NCI-H774 (cell line): ENCODE measurements around the gene IFNL3.
A peak's percentile ranks its signal among the peaks of the same experiment; 100 is the strongest.
"Not testable (repeated sequence)": the region's sequence is repeated elsewhere in the genome, so short reads cannot be mapped to it uniquely, and the experiment has no call there.

Source experiments
- DNase-seq: peaks from one replicate; lab custom pipeline; 2025; lab: John Stamatoyannopoulos, UW

IFNL3 gene

GRCh38 chr19:39253374-39254149 is 8.8 kb upstream of the IFNL3 start:
- no peak for DNase-seq

DNA sequence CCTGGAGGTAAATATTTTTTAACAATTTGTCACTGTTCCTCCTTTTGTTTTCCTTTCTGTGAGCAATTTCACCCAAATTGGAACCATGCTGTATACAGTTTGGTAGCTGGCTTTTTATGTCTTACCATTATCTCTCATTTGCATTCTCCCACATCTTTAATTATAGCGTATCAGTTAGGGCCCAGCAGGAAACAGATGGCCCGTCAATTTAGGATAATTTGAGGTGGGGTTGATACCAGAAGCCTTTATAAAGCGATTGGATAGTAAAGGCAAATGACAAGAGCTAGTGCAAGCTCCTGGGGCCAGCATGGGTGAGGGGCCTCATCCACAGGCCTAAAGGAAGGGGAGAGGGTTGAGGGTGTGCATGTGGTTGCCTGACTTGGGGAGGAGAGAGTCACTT is 7.7 kb upstream of the IFNL3 start:
- DNase-seq: no peak

GRCh38 chr19:39251846-39252245 is 7.0 kb upstream of the IFNL3 start:
- DNase-seq: no peak

- no peak for DNase-seq
Observed at GRCh38 chr19:39251081-39251480, 6.3 kb upstream of the IFNL3 start.

DNA sequence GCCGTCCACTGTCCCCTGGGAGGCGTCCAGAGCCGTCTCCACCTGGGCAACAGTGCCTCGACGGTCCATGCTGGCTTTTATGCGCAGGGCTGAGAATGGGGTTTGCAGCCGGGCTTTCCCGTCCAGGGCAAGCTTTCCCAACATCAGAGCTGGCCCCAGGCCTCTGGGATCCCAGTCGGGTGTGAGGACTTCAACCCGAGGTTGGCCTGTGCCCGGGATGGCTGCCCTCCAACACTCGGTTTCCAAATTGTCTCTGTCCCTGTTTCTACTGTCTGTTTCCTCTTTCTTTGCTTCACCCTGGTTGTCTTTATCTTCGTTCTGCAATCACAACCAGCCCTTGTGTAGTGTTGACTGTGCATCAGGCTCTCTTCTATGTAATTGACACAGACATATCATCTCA is 4.0 kb upstream of the IFNL3 start, which contains the start of gene IFNL4:
TSS of gene IFNL4 (minus strand) at position 51 of the 400 bp plus-strand sequence.
- no peak for DNase-seq

GRCh38 chr19:39247701-39248664 is 3.2 kb upstream of the IFNL3 start:
- DNase-seq: no peak

DNA sequence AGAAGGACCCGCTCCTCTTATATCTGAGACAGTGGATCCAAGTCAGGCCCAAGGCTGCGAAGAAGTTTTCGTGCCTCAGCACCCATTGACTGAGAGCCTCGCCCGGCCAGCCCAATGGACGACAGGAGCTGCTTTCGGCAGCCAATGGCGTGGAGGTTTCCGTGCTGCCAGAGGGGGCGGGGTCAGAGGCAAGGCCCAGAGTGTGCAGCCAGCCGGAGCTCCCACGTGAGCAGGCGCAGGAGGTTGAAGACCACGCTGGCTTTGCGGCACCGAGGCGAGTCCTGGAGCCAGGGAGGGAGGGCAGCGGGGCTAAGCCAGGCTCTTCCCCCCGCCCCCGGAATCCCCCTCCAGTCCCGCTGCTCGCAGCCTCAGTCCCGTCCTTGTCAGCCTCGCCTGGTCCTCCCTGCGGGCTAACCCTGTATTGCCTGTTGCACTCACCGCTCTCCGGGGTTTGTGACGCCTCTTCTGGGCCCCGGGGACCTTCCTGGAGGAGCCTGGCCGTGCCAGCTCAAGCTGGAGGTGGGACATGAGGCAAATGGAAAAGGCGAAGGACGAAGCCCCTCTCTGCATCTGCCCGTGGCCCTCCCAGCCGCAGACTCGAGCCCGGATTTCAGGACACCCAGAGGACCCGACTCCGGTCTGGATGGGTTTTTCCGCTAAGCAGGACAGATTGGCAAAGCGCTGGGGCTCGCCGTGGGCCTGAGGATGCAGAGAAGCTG is 2.3 kb upstream of the IFNL3 start:
- no peak for DNase-seq

DNA sequence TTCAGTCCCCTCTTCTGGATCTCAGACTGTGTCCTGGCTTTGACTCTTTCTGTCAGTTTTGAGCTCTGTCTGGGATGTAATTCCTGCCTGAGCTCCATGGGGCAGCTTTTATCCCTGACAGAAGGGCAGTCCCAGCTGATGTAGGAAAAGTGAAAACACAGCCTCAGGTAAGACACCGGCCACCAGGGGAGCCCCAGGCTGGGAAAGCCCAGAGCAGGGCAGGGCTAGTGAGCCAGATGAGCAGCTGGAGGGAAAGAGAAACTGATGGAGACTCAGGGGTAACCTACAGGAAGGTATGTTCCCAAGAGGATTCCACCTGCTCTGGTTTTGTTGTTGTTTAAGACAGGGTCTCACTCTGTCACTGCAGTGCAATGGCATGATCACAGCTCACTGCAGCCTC is 360 bp upstream of the IFNL3 start:
- DNase-seq: not testable (repeated sequence)

- not testable (repeated sequence) for DNase-seq
Observed at GRCh38 chr19:39243741-39244140, 1.1 kb downstream of the IFNL3 start.

DNA sequence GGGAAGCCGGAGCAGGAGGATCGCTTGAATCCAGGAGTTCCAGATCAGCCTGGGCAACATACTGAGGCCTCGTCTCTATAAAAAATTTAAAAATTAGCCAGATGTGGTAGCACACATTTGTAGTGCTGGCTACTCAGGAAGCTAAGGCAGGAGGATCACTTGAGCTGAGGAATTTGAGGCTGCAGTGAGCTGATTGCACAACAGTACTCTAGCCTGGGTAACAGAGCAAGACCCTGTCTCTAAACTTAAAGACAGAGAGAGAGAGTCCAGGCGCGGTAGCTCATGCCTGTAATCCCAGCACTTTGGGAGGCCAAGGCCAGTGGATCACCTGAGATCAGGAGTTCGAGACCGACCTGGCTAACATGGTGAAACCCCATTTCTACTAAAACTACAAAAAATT is 4.4 kb downstream of the IFNL3 start:
- DNase-seq: no peak

- no peak for DNase-seq
Observed at GRCh38 chr19:39238944-39239343, 5.9 kb downstream of the IFNL3 start.

GRCh38 chr19:39238209-39238608 is 6.6 kb downstream of the IFNL3 start:
- DNase-seq: no peak

- peak; percentile 32 for DNase-seq
Observed at GRCh38 chr19:39237200-39238184, 7.3 kb downstream of the IFNL3 start.

GRCh38 chr19:39236527-39236926 is 8.3 kb downstream of the IFNL3 start:
- DNase-seq: no peak

DNA sequence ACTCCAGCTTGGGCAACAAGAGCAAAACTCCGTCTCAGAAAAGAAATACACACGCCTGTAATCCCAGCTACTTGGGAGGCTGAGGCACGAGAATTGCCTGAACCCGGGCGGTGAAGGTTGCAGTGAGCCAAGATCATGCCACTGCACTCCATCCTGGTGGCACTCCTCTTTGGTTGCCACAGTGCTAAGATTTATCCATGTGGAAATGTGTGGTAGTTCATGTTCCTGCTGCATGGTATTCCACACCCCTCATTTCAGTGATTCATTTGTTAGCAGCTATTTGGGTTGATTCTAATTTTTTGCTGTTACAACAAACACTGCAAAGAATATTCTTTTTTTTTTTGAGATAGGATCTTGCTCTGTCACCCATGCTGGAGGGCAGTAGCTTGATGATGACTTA is 12.1 kb downstream of the IFNL3 start:
- DNase-seq: no peak

DNA sequence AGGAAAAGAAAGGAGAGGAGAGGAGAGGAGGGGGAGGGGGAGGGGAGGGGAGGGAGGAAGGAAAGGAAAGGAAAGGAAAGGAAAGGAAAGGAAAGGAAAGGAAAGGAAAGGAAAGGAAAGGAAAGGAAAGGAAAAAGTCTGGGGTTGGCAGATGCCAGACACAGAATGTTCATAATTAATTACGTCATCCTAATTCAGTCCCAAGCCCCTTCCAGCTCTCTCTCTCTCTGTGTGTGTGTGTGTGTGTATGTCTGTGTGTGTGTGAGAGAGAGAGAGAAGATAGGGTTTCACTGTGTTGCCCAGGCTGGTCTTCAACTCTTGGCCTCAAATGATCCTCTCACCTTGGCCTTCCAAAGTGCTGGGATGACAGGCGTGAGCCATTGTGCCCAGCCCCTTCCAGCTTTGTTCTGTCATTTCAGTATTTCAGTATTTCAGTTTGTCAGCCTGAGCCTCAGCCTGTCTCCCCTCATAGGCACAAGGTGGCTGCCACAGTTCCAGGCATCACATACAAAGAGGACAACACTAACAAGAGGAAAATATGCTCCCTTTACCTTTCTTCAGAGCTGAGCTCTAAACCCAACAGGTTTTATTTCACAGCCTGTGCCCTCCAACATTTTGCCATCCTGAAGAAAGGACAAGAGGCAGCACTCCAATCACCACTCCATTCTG is 14.6 kb downstream of the IFNL3 start:
- no peak for DNase-seq

GRCh38 chr19:39224910-39225309 is 19.9 kb downstream of the IFNL3 start:
- no peak for DNase-seq

GRCh38 chr19:39223703-39224279 is 21.0 kb downstream of the IFNL3 start:
- no peak for DNase-seq

- DNase-seq: not testable (repeated sequence)
Observed at GRCh38 chr19:39219108-39219507, 25.7 kb downstream of the IFNL3 start.
